H1 (cell line): ENCODE results near the gene KRTAP10-7. TPM values are rescaled to one million over a fixed set of nuclear protein-coding genes. Genes with fewer than 3 reads are reported as not detected.

Experiments used
- SP2 ChIP-seq: IDR thresholded peaks from 2 replicates; pipeline ENCODE4 v1.6.1; 2012; ENCODE audit warnings: mild to moderate bottlenecking, low read length, inconsistent platforms
- ZNF274 ChIP-seq: IDR thresholded peaks from 2 replicates; pipeline ENCODE4 v1.7.0; 2012; ENCODE audit warnings: low read length, borderline replicate concordance; ENCODE audit errors: extremely low read depth
- polyA plus RNA-seq, 7 experiments: library from polyadenylated mRNA; depleted of rRNA in 3 of 7; stranded (reverse) in 5 of 7; unstranded in 2 of 7; fragments of >200 nt in 5 of 7; fragments of 200-250 nt in 2 of 7; gene quantifications; 1 replicate in 5 of 7; 2 replicates in 1 of 7; 4 replicates in 1 of 7; pipeline versions ENCODE4 v1.2.1 to v1.2.3, GENCODE V29; 2011 to 2013; ENCODE audit warnings: missing spikeins in 2 of 7, mixed read lengths in 2 of 7
- total RNA-seq: library from RNA; stranded (reverse); fragmentation: NEBNext Ultra II Directional; extraction: Animal tissue kit (Norgen Biotek cat#: 25700); gene quantifications from 2 replicates; pipeline ENCODE4 v1.2.1, GENCODE V29; 2021
- TF ChIP-seq, protein P1 (sequence below): IDR thresholded peaks from 2 replicates; pipeline ENCODE4 v1.6.1; 2012; ENCODE audit warnings: low read length, inconsistent platforms

KRTAP10-7 gene
- total and polyA plus RNA-seq, 2 of the 8 experiments (the other 6 are each of a cell fraction or from before 2014, with no cell fraction given) = not detected

DNA sequence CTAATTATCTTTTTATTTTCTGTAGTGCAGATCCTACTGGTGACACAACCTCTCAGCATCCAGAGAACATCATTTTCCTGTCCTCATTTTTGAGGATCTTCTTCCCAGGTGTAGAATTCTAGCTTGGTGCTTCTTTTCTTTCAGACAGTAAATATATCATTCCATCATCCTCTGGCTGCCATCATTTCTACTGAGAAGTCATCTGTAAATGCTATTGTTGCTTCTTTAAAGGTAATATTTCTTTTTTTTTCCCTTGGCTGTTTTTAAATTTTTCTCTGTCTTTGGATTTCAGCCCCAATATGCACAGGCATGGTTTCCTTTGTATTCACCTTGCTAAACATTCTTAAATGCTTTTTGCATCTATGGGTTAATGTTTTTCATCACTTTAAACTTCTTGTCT, 23.2 kb downstream of the KRTAP10-7 start (continued):
- TF ChIP-seq, protein P1, sequence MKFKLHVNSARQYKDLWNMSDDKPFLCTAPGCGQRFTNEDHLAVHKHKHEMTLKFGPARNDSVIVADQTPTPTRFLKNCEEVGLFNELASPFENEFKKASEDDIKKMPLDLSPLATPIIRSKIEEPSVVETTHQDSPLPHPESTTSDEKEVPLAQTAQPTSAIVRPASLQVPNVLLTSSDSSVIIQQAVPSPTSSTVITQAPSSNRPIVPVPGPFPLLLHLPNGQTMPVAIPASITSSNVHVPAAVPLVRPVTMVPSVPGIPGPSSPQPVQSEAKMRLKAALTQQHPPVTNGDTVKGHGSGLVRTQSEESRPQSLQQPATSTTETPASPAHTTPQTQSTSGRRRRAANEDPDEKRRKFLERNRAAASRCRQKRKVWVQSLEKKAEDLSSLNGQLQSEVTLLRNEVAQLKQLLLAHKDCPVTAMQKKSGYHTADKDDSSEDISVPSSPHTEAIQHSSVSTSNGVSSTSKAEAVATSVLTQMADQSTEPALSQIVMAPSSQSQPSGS = no peak
- TF ChIP-seq SP2 = no peak
- TF ChIP-seq ZNF274 = no peak
- TF ChIP-seq, all 59 proteins: peak for 0
